Suprapubic skin (tissue), 4 donors: ENCODE data around the gene ZNF598. TPM values are rescaled to one million over a fixed set of nuclear protein-coding genes. Genes with fewer than 3 reads are reported as not detected.
A peak's percentile ranks its signal among the peaks of the same experiment; 100 is the strongest.
"Not testable (repeated sequence)": the region's sequence is repeated elsewhere in the genome, so short reads cannot be mapped to it uniquely, and the experiment has no call there.

Experiments used
- DNase-seq, 2 donors: peaks; one replicate each; pipeline ENCODE4 v3.0.0-alpha.2; 2019; ENCODE audit warnings: low spot score in 2 of 2
- H3K27ac ChIP-seq: fragments of 200-600 bp; sonication (generic); one replicate; pipeline ENCODE4 v1.5.1; 2019
- H3K27me3 ChIP-seq: fragments of 200-600 bp; sonication (generic); one replicate; pipeline ENCODE4 v1.5.1; 2019
- H3K36me3 ChIP-seq: fragments of 200-600 bp; sonication (generic); one replicate; pipeline ENCODE4 v1.5.1; 2019
- H3K4me1 ChIP-seq: fragments of 200-600 bp; sonication (generic); one replicate; pipeline ENCODE4 v1.5.1; 2019
- H3K4me3 ChIP-seq: fragments of 200-600 bp; sonication (generic); one replicate; pipeline ENCODE4 v1.5.1; 2019; ENCODE audit warnings: mild to moderate bottlenecking
- H3K9me3 ChIP-seq: fragments of 200-600 bp; sonication (generic); one replicate; pipeline ENCODE4 v1.5.1; 2019
- CTCF ChIP-seq, 2 donors: fragments of 200-600 bp in 1 of 2; fragments of 450-650 bp in 1 of 2; sonication (generic) in 1 of 2; IDR thresholded peaks; one replicate each; pipeline ENCODE4 v1.5.1; 2016 to 2019; ENCODE audit warnings: antibody characterized with exemption in 2 of 2, mild to moderate bottlenecking in 1 of 2, moderate library complexity in 1 of 2
- EP300 ChIP-seq: sonication (generic); formaldehyde crosslinking; IDR thresholded peaks from one replicate; pipeline ENCODE4 v1.6.1; 2017; ENCODE audit warnings: antibody characterized with exemption
- POLR2A ChIP-seq, 2 donors: fragments of 450-650 bp; IDR thresholded peaks; one replicate each; pipeline ENCODE4 v1.6.1; 2017; ENCODE audit warnings: antibody characterized with exemption in 2 of 2, mild to moderate bottlenecking in 2 of 2, moderate library complexity in 2 of 2
- POLR2AphosphoS5 ChIP-seq, 3 donors: sonication (generic); formaldehyde crosslinking; IDR thresholded peaks; one replicate each; pipeline ENCODE4 v1.6.1; 2017; ENCODE audit warnings: antibody characterized with exemption in 3 of 3
- WGBS: methylation state at CpG from one replicate; pipeline ENCODE4 v1.1.5; 2018; 5-methylcytosine and 5-hydroxymethylcytosine counted together
- total RNA-seq, 4 donors: library from RNA; depleted of rRNA; stranded (reverse); fragments of >200 nt; gene quantifications; one replicate each; pipeline ENCODE4 v1.1.0, GENCODE V29; 2016

The ZNF598 gene
- total RNA-seq, 4 donors from 2014 or later: 69.4 to 103 (median 84.0) TPM

GRCh38 chr16:2016407-2016922 is 6.8 kb upstream of the ZNF598 start:
- DNase-seq: no peak
- WGBS: 49% methylated on average over 6 of the region's 13 CpGs
- Histone ChIP-seq H3K36me3 (no peaks in the 10 kb centered on the region), H3K27me3 (peaks cover 30% of the 10 kb centered on the region), H3K9me3 (no peaks in the 10 kb centered on the region), H3K27ac (no peak overlapping the region), H3K4me1 (peaks cover 29% of the 10 kb centered on the region), H3K4me3 (no peak overlapping the region)
- no peak for TF ChIP-seq CTCF (IDR thresholded peaks at IDR 0.05)
- no peak for TF ChIP-seq POLR2A (IDR thresholded peaks at IDR 0.05)
- TF ChIP-seq POLR2AphosphoS5 (IDR thresholded peaks at IDR 0.05): no peak
- no peak for TF ChIP-seq EP300

- H3K9me3 ChIP-seq: no peaks in the 10 kb centered on the region
- TF ChIP-seq POLR2AphosphoS5 (IDR thresholded peaks at IDR 0.05) (no peak), EP300 (no peak), POLR2A (IDR thresholded peaks at IDR 0.05) (no peak), CTCF (IDR thresholded peaks at IDR 0.05) (no peak)
- 80% methylated on average over 7 of the region's 7 CpGs for WGBS
- no peaks in the 10 kb centered on the region for H3K36me3 ChIP-seq
- peaks cover 29% of the 10 kb centered on the region for H3K4me1 ChIP-seq
- peak overlapping the region; percentile 25 for H3K27ac ChIP-seq
- peaks cover 24% of the 10 kb centered on the region for H3K27me3 ChIP-seq
- no peak overlapping the region for H3K4me3 ChIP-seq
- DNase-seq: no peak
These were observed 6.3 kb upstream of the ZNF598 start for GRCh38 chr16:2015947-2016208.

GRCh38 chr16:2015117-2015946 is 5.7 kb upstream of the ZNF598 start:
- WGBS: 60% methylated on average over 24 of the region's 24 CpGs
- Histone ChIP-seq H3K36me3 (no peaks in the 10 kb centered on the region), H3K9me3 (no peaks in the 10 kb centered on the region), H3K27me3 (peaks cover 18% of the 10 kb centered on the region), H3K4me1 (peaks cover 29% of the 10 kb centered on the region), H3K4me3 (no peak overlapping the region), H3K27ac (peak overlapping the region; percentile 25)
- TF ChIP-seq POLR2AphosphoS5 (IDR thresholded peaks at IDR 0.05) (no peak), POLR2A (IDR thresholded peaks at IDR 0.05) (no peak), EP300 (no peak), CTCF (IDR thresholded peaks at IDR 0.05) (no peak)
- DNase-seq: no peak

GRCh38 chr16:2013527-2013926 is 3.9 kb upstream of the ZNF598 start:
- Histone ChIP-seq H3K4me3 (no peak overlapping the region), H3K36me3 (no peaks in the 10 kb centered on the region), H3K27me3 (peaks cover under 1% of the 10 kb centered on the region), H3K4me1 (peaks cover 28% of the 10 kb centered on the region), H3K9me3 (no peaks in the 10 kb centered on the region), H3K27ac (no peak overlapping the region)
- TF ChIP-seq POLR2A (IDR thresholded peaks at IDR 0.05): no peak
- no peak for TF ChIP-seq CTCF (IDR thresholded peaks at IDR 0.05)
- TF ChIP-seq POLR2AphosphoS5 (IDR thresholded peaks at IDR 0.05): no peak
- TF ChIP-seq EP300: no peak
- WGBS: 92% methylated on average over 15 of the region's 15 CpGs
- no peak for DNase-seq

GRCh38 chr16:2011726-2012125 is 2.1 kb upstream of the ZNF598 start:
- H3K9me3 ChIP-seq, H3K27ac ChIP-seq, H3K4me3 ChIP-seq, H3K36me3 ChIP-seq, DNase-seq, H3K27me3 ChIP-seq: not testable (repeated sequence)
- WGBS: 82% methylated on average over 9 of the region's 9 CpGs
- H3K4me1 ChIP-seq: peaks cover 46% of the 10 kb centered on the region
